ENCODE data around the gene FOXN1. TPM values are rescaled to one million over a fixed set of nuclear protein-coding genes. Genes with fewer than 3 reads are reported as not detected.

Gene FOXN1
- total and polyA plus RNA-seq, 2 of the 13 experiments (the other 11 are each of a cell fraction or from before 2014, with no cell fraction given) = 0.01 TPM; not detected in 1

DNA sequence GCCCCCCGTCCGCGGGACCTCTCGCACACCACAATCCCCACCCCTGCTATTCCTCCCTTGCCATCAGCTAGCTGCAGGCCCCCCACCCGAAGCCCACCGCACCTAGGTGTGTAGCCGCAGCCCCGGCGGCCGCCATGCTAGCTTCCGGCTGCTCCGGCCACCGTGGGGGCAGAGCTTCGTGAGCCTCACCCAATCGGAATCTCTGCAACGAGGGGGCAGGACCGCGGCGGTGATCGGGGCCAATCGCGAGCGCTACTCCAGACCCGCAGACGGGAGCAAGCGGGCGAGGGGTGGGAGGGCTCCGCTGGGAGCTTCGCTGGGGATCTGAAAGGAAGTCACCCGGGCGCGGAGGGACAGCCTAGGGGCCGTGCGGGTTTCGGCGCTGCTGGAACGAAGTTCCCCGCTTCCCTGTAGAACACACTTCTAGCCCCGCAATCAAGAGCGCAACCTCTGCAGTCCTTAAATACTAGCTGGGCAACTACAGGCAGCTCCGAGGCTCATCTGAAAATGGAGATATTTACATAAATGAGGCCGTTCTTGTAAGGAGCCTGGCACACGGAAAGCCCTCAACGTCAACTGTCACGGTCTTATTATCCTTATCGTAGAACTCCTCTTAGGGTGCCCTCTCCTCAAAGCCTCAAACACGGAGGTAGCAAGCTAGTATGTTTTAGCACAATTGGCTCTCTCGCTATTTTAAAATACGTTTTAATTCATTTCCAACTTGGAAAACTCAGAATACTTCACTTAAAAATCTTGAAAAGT is 65.4 kb downstream of the FOXN1 start, which contains the start of gene PIGS (continued):
- TF ChIP-seq, protein P1, sequence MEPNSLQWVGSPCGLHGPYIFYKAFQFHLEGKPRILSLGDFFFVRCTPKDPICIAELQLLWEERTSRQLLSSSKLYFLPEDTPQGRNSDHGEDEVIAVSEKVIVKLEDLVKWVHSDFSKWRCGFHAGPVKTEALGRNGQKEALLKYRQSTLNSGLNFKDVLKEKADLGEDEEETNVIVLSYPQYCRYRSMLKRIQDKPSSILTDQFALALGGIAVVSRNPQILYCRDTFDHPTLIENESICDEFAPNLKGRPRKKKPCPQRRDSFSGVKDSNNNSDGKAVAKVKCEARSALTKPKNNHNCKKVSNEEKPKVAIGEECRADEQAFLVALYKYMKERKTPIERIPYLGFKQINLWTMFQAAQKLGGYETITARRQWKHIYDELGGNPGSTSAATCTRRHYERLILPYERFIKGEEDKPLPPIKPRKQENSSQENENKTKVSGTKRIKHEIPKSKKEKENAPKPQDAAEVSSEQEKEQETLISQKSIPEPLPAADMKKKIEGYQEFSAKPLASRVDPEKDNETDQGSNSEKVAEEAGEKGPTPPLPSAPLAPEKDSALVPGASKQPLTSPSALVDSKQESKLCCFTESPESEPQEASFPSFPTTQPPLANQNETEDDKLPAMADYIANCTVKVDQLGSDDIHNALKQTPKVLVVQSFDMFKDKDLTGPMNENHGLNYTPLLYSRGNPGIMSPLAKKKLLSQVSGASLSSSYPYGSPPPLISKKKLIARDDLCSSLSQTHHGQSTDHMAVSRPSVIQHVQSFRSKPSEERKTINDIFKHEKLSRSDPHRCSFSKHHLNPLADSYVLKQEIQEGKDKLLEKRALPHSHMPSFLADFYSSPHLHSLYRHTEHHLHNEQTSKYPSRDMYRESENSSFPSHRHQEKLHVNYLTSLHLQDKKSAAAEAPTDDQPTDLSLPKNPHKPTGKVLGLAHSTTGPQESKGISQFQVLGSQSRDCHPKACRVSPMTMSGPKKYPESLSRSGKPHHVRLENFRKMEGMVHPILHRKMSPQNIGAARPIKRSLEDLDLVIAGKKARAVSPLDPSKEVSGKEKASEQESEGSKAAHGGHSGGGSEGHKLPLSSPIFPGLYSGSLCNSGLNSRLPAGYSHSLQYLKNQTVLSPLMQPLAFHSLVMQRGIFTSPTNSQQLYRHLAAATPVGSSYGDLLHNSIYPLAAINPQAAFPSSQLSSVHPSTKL (CRISPR knock-in tag; IDR thresholded peaks at IDR 0.05) = peak; percentile 24; the same call in 1 of the 2 replicates
- peak; percentile 47 for TF ChIP-seq FOXC1 (CRISPR knock-in tag; IDR thresholded peaks at IDR 0.05; ENCODE audit: borderline replicate concordance)
- no peak; the same call in 1 of the 2 replicates for TF ChIP-seq GFI1 (CRISPR knock-in tag; IDR thresholded peaks at IDR 0.05; ENCODE audit: borderline replicate concordance)
- peak; percentile 67; the same call in 1 of the 2 replicates for TF ChIP-seq ZNF350 (CRISPR knock-in tag; IDR thresholded peaks at IDR 0.05; ENCODE audit: borderline replicate concordance, low read depth)
- TF ChIP-seq DMAP1 (CRISPR knock-in tag; IDR thresholded peaks at IDR 0.05) = no peak; the same call in 1 of the 2 replicates
- peak; percentile 88 for TF ChIP-seq NFYC (CRISPR knock-in tag; IDR thresholded peaks at IDR 0.05)
- no peak; the same call in 1 of the 2 replicates for TF ChIP-seq KAT7 (CRISPR knock-in tag; IDR thresholded peaks at IDR 0.05; ENCODE audit: borderline replicate concordance)
- TF ChIP-seq REXO4 (CRISPR knock-in tag; IDR thresholded peaks at IDR 0.05; ENCODE audit: borderline replicate concordance) = no peak
- no peak for TF ChIP-seq ZNF121 (CRISPR knock-in tag; IDR thresholded peaks at IDR 0.05)
- TF ChIP-seq NFAT5 (CRISPR knock-in tag; IDR thresholded peaks at IDR 0.05) = no peak
- TF ChIP-seq ZNF333 (CRISPR knock-in tag; IDR thresholded peaks at IDR 0.05; ENCODE audit: borderline replicate concordance) = no peak
- TF ChIP-seq SMYD3 (CRISPR knock-in tag; IDR thresholded peaks at IDR 0.05) = no peak
- TF ChIP-seq RFXAP (CRISPR knock-in tag; IDR thresholded peaks at IDR 0.05; ENCODE audit: borderline replicate concordance) = no peak
- no peak for TF ChIP-seq KAT2B (IDR thresholded peaks at IDR 0.05; ENCODE audit: borderline replicate concordance, low read depth, low read length)
- no peak for TF ChIP-seq ZNF235 (CRISPR knock-in tag; IDR thresholded peaks at IDR 0.05; ENCODE audit: borderline replicate concordance)
- TF ChIP-seq, protein P2, sequence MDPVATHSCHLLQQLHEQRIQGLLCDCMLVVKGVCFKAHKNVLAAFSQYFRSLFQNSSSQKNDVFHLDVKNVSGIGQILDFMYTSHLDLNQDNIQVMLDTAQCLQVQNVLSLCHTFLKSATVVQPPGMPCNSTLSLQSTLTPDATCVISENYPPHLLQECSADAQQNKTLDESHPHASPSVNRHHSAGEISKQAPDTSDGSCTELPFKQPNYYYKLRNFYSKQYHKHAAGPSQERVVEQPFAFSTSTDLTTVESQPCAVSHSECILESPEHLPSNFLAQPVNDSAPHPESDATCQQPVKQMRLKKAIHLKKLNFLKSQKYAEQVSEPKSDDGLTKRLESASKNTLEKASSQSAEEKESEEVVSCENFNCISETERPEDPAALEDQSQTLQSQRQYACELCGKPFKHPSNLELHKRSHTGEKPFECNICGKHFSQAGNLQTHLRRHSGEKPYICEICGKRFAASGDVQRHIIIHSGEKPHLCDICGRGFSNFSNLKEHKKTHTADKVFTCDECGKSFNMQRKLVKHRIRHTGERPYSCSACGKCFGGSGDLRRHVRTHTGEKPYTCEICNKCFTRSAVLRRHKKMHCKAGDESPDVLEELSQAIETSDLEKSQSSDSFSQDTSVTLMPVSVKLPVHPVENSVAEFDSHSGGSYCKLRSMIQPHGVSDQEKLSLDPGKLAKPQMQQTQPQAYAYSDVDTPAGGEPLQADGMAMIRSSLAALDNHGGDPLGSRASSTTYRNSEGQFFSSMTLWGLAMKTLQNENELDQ (CRISPR knock-in tag; IDR thresholded peaks at IDR 0.05; ENCODE audit: borderline replicate concordance) = peak; percentile 21; the same call in 1 of the 2 replicates
- TF ChIP-seq ZNF674 (CRISPR knock-in tag; IDR thresholded peaks at IDR 0.05; ENCODE audit: low read depth) = no peak
- TF ChIP-seq ZNF44 (CRISPR knock-in tag; IDR thresholded peaks at IDR 0.05) = no peak

All from HepG2 (cell line).